SU-DHL-6 (cell line): ENCODE measurements around the gene CFAP251.

Experiments
- H2AFZ ChIP-seq: fragments of 200-600 bp; sonication (generic); 2 replicates; pipeline ENCODE4 v1.6.1; 2014; ENCODE audit warnings: low read depth, mild to moderate bottlenecking, moderate library complexity, mixed read lengths, antibody characterized with exemption, low read length; ENCODE audit not compliant: severe bottlenecking
- H3F3A ChIP-seq: fragments of 200-600 bp; shearing (Covaris generic); 2 replicates; pipeline ENCODE4 v1.6.0; 2016; ENCODE audit warnings: antibody characterized with exemption, mild to moderate bottlenecking; ENCODE audit not compliant: insufficient read depth
- H3K27ac ChIP-seq: fragments of 200-600 bp; sonication (generic); 2 replicates; pipeline ENCODE4 v1.5.1; 2016; ENCODE audit warnings: low read depth, mild to moderate bottlenecking, low read length, moderate library complexity, mixed read lengths
- H3K27me3 ChIP-seq: fragments of 200-600 bp; sonication (generic), shearing (Covaris generic); 2 replicates; pipeline ENCODE4 v1.6.0; 2014; ENCODE audit warnings: mild to moderate bottlenecking, low read length
- H3K36me3 ChIP-seq: fragments of 200-600 bp; sonication (generic); 2 replicates; pipeline ENCODE4 v1.6.1; 2014; ENCODE audit warnings: mild to moderate bottlenecking, low read length, mixed read lengths
- H3K4me2 ChIP-seq: fragments of 300-600, 200-600 bp; shearing (Covaris generic), sonication (generic); 2 replicates; pipeline ENCODE4 v1.6.0; 2014; ENCODE audit warnings: low read length, low read depth, mild to moderate bottlenecking; ENCODE audit not compliant: poor library complexity, severe bottlenecking
- H3K4me3 ChIP-seq: fragments of 200-600 bp; sonication (generic); 2 replicates; pipeline ENCODE4 v1.5.1; 2014; ENCODE audit warnings: antibody characterized with exemption, low read length, mild to moderate bottlenecking, mixed read lengths; ENCODE audit not compliant: insufficient read depth, poor library complexity, severe bottlenecking
- H3K79me2 ChIP-seq: fragments of 200-600 bp; sonication (generic); 2 replicates; pipeline ENCODE4 v1.6.1; 2014; ENCODE audit warnings: mild to moderate bottlenecking, low read length, moderate library complexity; ENCODE audit not compliant: insufficient read depth
- H3K9ac ChIP-seq: fragments of 200-600 bp; sonication (generic); 2 replicates; pipeline ENCODE4 v1.7.0; 2014; ENCODE audit warnings: mild to moderate bottlenecking, low read length
- H3K9me2 ChIP-seq: fragments of 200-600 bp; sonication (generic); replicated peaks from 2 replicates; pipeline ENCODE4 v1.6.1; 2014; ENCODE audit warnings: low read length; ENCODE audit not compliant: insufficient read depth
- H3K9me3 ChIP-seq: fragments of 200-600 bp; sonication (generic); 2 replicates; pipeline ENCODE4 v1.6.1; 2014; ENCODE audit warnings: low read length, mixed read lengths; ENCODE audit not compliant: insufficient read depth
- H4K20me1 ChIP-seq: fragments of 200-600 bp; sonication (generic); 2 replicates; pipeline ENCODE4 v1.6.1; 2014; ENCODE audit warnings: low read depth, mild to moderate bottlenecking, antibody characterized with exemption, low read length, moderate library complexity, mixed read lengths
- EZH2phosphoT487 ChIP-seq: fragments of 200-600 bp; sonication (generic), shearing (Covaris generic); conservative IDR thresholded peaks from 2 replicates; pipeline ENCODE4 v1.6.1; 2018; ENCODE audit warnings: mild to moderate bottlenecking, antibody characterized with exemption, low read length, moderate library complexity, mixed read lengths
- TF ChIP-seq, protein P1 (sequence below): fragments of 200-600 bp; sonication (generic); IDR thresholded peaks from one replicate; pipeline ENCODE4 v1.5.1; 2017; ENCODE audit warnings: antibody characterized with exemption, mild to moderate bottlenecking, low read length, moderate library complexity; ENCODE audit not compliant: insufficient read depth, poor library complexity, severe bottlenecking

Gene CFAP251

DNA sequence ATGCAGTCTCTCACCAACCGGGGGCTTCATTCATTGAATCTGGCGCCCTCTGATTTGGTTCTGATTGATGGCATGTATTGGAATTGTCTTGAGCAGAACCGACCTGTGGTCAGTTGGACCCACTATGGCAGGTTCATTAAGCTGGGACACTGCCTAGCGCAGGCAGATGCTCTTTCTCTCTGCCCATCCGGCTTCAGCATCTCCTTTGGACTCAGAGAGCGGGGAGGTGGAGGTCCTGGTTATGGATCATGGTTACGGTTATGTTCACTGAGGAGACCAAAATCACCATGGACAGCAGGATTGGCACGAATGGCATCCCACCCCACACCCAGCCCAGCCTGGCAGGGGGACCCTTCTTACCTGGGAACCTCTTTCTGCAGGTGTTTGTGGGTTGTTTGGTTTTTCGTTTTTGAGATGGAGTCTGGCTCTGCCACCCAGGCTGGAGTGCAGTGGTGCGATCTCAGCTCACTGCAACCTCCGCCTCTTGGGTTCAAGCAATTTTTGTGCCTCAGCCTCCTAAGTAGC, 86.9 kb downstream of the CFAP251 start:
- Histone ChIP-seq H3F3A (peaks cover 89% of the 10 kb centered on the region), H3K4me2 (peak overlapping the region; percentile 92)

DNA sequence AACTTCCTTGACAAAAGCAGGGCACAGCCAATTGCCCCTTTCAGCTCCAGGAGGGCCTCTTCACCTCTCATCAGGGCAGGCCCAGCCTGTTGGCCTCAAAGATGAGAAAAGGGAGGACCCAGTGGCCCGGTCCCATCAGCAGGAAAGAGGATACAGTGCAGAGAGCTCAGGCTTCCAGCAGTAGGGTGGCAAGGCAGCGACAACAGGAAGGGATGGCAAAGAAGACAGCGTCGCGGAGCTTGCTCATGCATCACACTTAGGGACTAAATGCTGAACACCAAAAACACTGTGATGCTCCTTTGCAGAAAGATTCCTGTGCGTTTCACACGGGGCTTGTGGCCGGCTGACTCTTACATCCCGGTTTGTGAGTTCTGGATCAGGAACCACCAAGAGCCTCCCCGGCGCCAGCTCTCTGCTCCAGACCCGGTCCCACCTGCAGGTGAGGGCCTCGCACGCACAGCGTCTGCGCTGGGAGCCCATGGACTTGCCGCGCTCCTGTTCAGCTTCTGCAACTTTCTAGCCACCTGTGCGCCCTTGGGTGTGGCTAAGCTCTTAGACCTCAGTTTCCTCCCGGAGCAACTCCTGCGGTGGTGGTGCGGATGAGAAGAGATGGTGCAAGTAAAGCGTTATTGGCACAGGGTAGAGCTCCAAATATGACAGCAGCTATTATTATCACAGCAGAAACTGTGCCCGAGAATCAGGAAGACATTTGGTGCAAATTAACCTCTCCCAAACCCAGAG, 88.0 kb downstream of the CFAP251 start:
- Histone ChIP-seq H3K27ac (peak overlapping the region; percentile 100), H2AFZ (no peak overlapping the region), H3K79me2 (peaks cover 24% of the 10 kb centered on the region), H3K27me3 (no peaks in the 10 kb centered on the region), H3K4me3 (peak overlapping the region; percentile 49), H3K9me3 (no peaks in the 10 kb centered on the region), H3K9ac (peak overlapping the region; percentile 80), H3K4me2 (peak overlapping the region; percentile 92), H4K20me1 (no peaks in the 10 kb centered on the region), H3K36me3 (peaks cover 13% of the 10 kb centered on the region), H3K9me2 (no peaks in the 10 kb centered on the region), H3F3A (peaks cover 85% of the 10 kb centered on the region)
- TF ChIP-seq, protein P1, sequence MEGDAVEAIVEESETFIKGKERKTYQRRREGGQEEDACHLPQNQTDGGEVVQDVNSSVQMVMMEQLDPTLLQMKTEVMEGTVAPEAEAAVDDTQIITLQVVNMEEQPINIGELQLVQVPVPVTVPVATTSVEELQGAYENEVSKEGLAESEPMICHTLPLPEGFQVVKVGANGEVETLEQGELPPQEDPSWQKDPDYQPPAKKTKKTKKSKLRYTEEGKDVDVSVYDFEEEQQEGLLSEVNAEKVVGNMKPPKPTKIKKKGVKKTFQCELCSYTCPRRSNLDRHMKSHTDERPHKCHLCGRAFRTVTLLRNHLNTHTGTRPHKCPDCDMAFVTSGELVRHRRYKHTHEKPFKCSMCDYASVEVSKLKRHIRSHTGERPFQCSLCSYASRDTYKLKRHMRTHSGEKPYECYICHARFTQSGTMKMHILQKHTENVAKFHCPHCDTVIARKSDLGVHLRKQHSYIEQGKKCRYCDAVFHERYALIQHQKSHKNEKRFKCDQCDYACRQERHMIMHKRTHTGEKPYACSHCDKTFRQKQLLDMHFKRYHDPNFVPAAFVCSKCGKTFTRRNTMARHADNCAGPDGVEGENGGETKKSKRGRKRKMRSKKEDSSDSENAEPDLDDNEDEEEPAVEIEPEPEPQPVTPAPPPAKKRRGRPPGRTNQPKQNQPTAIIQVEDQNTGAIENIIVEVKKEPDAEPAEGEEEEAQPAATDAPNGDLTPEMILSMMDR, result no peak
- no peak for TF ChIP-seq EZH2phosphoT487

More for the DNA sequence above, 86.9 kb downstream of the CFAP251 start:
- no peaks in the 10 kb centered on the region for H3K9me2 ChIP-seq
- H4K20me1 ChIP-seq, result no peaks in the 10 kb centered on the region
- no peaks in the 10 kb centered on the region for H3K27me3 ChIP-seq
- H3K9me3 ChIP-seq, result no peaks in the 10 kb centered on the region
- peak overlapping the region; percentile 80 for H3K9ac ChIP-seq
- TF ChIP-seq, protein P1, result no peak
- TF ChIP-seq EZH2phosphoT487, result no peak
- peaks cover 23% of the 10 kb centered on the region for H3K79me2 ChIP-seq
- peak overlapping the region; percentile 100 for H3K27ac ChIP-seq
- H2AFZ ChIP-seq, result no peak overlapping the region
- H3K36me3 ChIP-seq, result peaks cover 15% of the 10 kb centered on the region
- H3K4me3 ChIP-seq, result peak overlapping the region; percentile 46

DNA sequence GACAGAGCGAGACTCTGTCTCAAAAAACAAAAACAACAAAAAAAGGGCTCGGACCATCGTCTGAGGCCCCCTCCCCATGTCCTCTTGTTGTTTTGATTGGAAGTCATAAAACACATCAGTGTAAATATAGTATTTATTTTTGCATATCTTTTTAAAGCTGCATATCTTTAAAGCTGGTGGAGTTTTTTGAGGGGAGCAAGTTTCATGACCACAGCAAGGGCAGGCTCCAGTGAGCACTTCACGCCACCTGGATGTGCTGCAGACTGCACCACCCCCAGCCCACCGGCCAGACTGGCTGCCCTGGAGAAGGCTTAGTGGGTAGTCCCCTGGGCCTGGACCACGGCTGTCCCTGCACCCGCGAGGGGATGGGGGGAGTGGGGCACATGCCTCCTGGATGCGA, 91.3 kb downstream of the CFAP251 start:
- Histone ChIP-seq H3K9me3 (peaks cover 4% of the 10 kb centered on the region; the same call in 1 of the 2 replicates), H3K27me3 (no peaks in the 10 kb centered on the region), H3K36me3 (no peaks in the 10 kb centered on the region; the same call in 1 of the 2 replicates), H3K9me2 (no peaks in the 10 kb centered on the region), H3K27ac (peak overlapping the region; percentile 100), H3K9ac (peak overlapping the region; percentile 58), H4K20me1 (no peaks in the 10 kb centered on the region), H3F3A (peaks cover 88% of the 10 kb centered on the region), H3K4me2 (peak overlapping the region; percentile 57), H2AFZ (no peak overlapping the region), H3K79me2 (peaks cover 21% of the 10 kb centered on the region), H3K4me3 (peak overlapping the region; percentile 8)
- TF ChIP-seq EZH2phosphoT487, result no peak

DNA sequence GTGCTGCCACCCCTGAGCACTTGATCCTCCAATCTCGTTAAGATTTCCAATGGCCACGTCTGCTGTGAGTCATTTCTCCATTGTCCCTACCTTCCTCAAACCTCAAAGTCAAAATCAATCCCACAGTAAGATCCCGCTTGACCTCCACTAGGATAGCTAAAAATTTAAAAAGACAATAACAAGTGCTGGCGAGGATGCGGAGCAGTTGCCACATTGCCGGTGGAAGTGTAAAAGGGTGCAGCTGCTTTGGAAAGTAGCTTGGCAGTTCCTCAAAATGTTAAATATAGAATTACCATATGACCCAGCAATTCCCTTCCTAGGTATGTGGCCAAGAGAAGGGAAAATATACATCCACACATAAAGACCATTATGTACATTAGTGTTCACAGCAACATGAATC, 93.8 kb downstream of the CFAP251 start:
- Histone ChIP-seq H3K27me3 (no peaks in the 10 kb centered on the region), H2AFZ (no peak overlapping the region), H3K4me3 (no peak overlapping the region), H3K9me2 (no peaks in the 10 kb centered on the region), H3K4me2 (peak overlapping the region; percentile 68), H3F3A (peaks cover 80% of the 10 kb centered on the region), H3K9me3 (peaks cover 4% of the 10 kb centered on the region; the same call in 1 of the 2 replicates), H3K36me3 (no peaks in the 10 kb centered on the region; the same call in 1 of the 2 replicates), H3K79me2 (peaks cover 25% of the 10 kb centered on the region), H4K20me1 (no peaks in the 10 kb centered on the region), H3K27ac (peak overlapping the region; percentile 100), H3K9ac (peak overlapping the region; percentile 58)
- TF ChIP-seq, protein P1, result no peak
- no peak for TF ChIP-seq EZH2phosphoT487
